Measurements from ENCODE around the gene DNAJC2.
"Not testable (repeated sequence)": the region's sequence is repeated elsewhere in the genome, so short reads cannot be mapped to it uniquely, and the experiment has no call there.

GRCh38 chr7:103278195-103278594 is 66.4 kb downstream of the DNAJC2 start:
- TF ChIP-seq CTCF (IDR thresholded peaks at IDR 0.05; ENCODE audit: low read length); EZH2 (IDR thresholded peaks at IDR 0.05; ENCODE audit: borderline replicate concordance, low read length): not testable (repeated sequence)
